LNCaP clone FGC (cell line): ENCODE data around the gene CTSZ.

Experiments
- DNase-seq: peaks from one replicate; pipeline ENCODE4 v3.0.0-alpha.2; 2011; ENCODE audit warnings: low read depth
- H3K4me3 ChIP-seq: 2 replicates; pipeline ENCODE4 v1.5.1; 2011; ENCODE audit warnings: mild to moderate bottlenecking, low read depth, low read length, control low read depth
- CTCF ChIP-seq: IDR thresholded peaks from 2 replicates; pipeline ENCODE4 v1.5.1; 2012; ENCODE audit warnings: mild to moderate bottlenecking; ENCODE audit not compliant: control insufficient read depth, insufficient read depth; ENCODE audit errors: extremely low read depth

The CTSZ gene

DNA sequence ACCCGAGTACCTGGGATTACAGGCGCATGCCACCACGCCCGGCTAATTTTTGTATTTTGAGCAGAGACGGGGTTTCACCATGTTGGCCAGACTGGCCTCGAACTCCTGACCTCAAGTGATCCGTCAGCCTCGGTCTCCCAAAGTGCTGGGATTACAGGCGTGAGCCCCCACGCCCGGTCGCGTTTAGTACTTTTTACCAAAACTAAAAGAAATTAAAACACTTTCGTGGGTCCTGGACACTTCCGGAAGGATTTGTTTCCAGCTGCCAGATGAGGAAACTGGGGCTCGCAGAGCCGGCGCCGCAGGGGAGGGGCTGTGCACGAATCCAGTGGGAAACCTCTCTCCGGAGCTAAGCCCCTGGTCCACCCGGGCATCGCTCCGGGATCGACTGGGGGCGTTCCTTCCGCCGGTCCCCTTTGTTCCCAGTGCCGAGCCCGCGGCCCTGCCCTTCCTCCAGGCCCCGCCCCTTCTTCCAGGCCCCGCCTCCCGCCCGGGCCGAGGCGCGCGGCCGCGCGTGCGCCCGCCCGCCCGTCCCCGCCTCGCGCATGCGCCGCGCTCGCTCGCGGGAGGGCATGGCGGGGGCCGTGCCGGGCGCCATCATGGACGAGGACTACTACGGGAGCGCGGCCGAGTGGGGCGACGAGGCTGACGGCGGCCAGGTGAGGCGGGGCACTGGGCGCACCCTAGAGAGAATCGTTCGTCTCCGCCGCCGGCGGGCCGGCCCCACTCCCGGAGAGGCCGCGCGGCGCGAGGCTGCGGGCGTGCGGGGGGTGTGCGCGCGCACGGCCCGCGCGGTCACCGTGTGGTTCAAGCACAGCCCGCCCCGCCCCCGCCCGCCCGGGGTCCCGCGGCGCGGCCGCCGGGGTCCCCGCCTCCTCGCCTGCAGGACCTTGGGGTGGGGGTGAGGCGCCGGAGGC is 26.1 kb downstream of the CTSZ start, which contains the start of gene NELFCD:
NELFCD (plus strand) TSS at position 546 of the 917 bp plus-strand sequence; CDS start at position 600, 54 bp downstream.
- DNase-seq: no peak
- peak within 1 kb of the TSS; percentile 78 for H3K4me3 ChIP-seq
- TF ChIP-seq CTCF: no peak

- H3K4me3 ChIP-seq: no peak overlapping the region
- DNase-seq: no peak
- TF ChIP-seq CTCF: no peak
Observed at GRCh38 chr20:58978351-58979190, 28.5 kb downstream of the CTSZ start.

- TF ChIP-seq CTCF: no peak
- DNase-seq: no peak
- H3K4me3 ChIP-seq: no peak overlapping the region
Observed at GRCh38 chr20:58976061-58976730, 30.9 kb downstream of the CTSZ start.

DNA sequence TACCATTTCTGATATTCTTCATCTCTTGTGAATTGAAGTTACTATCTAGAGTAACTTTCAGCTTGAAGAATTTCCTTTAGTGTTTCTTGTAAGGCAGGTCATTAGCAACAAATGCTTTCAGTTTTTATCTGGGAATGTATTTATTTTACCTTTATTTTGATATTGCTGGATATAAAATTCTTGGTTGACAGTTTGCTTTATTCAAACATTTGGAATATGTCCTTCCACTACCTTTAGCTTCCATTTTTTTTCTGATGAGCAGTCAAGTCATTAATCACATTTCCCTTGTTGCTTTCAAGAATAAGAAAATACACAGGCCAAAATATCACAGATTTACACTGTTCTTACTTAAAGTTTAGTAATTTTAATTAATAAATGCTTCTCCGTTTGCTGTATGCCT is 31.7 kb downstream of the CTSZ start:
- DNase-seq: no peak
- no peak overlapping the region for H3K4me3 ChIP-seq
- no peak for TF ChIP-seq CTCF

DNA sequence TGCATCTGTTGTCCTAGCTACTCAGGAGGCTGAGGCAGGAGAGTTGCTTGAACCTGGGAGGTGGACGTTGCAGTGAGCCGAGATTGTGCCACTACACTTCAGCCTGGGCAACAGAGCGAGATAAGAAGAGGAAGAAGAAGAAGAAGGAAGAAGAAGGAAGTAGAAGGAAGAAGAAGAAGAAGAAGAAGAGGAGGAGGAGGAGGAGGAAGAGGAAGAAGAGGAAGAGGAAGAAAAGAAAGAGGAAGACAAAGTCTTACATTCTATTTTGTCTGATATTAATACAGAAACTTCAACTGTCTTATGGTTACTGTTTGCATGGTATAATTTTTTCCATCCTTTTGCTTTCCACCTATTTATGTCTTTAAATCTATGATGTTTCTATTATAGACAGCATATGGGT is 33.2 kb downstream of the CTSZ start:
- TF ChIP-seq CTCF: no peak
- DNase-seq: no peak
- no peak overlapping the region for H3K4me3 ChIP-seq

- no peak for DNase-seq
- no peak for TF ChIP-seq CTCF
Observed at GRCh38 chr20:58973179-58973578, 33.9 kb downstream of the CTSZ start.

More at GRCh38 chr20:58973179-58973578, 33.9 kb downstream of the CTSZ start:
- no peak overlapping the region for H3K4me3 ChIP-seq
